CD4-positive, alpha-beta T cell (primary cell): ENCODE measurements around the gene MGST3. TPM values are rescaled to one million over a fixed set of nuclear protein-coding genes. Genes with fewer than 3 reads are reported as not detected.

ENCODE experiments used
- ATAC-seq: fragments of 200-7000 bp; cut with Tn5 transposase; one replicate; pipeline ENCODE4 v1.10.0; 2022; ENCODE audit warnings: mild to moderate bottlenecking; ENCODE audit not compliant: poor library complexity
- CTCF ChIA-PET: fragments of 350-600 bp; sonication (Branson Sonifier 250); formaldehyde crosslinking; loops from one replicate; lab custom pipeline; 2021; ENCODE audit warnings: antibody characterized with exemption, inconsistent platforms; lab: Charles Lee
- POLR2A ChIA-PET: fragments of 350-600 bp; sonication (Branson Sonifier 250); formaldehyde crosslinking; loops from one replicate; lab custom pipeline; 2021; ENCODE audit warnings: antibody characterized with exemption, inconsistent platforms; lab: Charles Lee
- DNase-seq, 14 experiments: peaks; one replicate each; pipeline ENCODE4 v3.0.0-alpha.2; 2013 to 2020; ENCODE audit warnings: mixed read lengths in 2 of 14
- H3K27ac ChIP-seq, 2 donors: one replicate each; pipeline versions ENCODE4 v1.5.1 to v1.7.0; 2013; ENCODE audit warnings: low read length in 2 of 2, low read depth in 1 of 2, mild to moderate bottlenecking in 1 of 2
- H3K27me3 ChIP-seq, 2 experiments: 1 replicate in 1 of 2; 2 replicates in 1 of 2; pipeline versions ENCODE4 v1.6.1 to v1.7.0; 2013; ENCODE audit warnings: low read length in 2 of 2, control low read depth in 1 of 2, mild to moderate bottlenecking in 1 of 2, moderate library complexity in 1 of 2; ENCODE audit not compliant: insufficient read depth in 2 of 2, control insufficient read depth in 1 of 2
- H3K36me3 ChIP-seq: one replicate; pipeline ENCODE4 v1.6.1; 2013; ENCODE audit warnings: low read length, control low read depth; ENCODE audit not compliant: insufficient read depth
- H3K4me1 ChIP-seq: one replicate; pipeline ENCODE4 v1.6.1; 2013; ENCODE audit warnings: low read length, control low read depth; ENCODE audit not compliant: insufficient read depth
- H3K4me3 ChIP-seq: one replicate; pipeline ENCODE4 v1.5.1; 2013; ENCODE audit warnings: mild to moderate bottlenecking, low read length, moderate library complexity
- H3K9me3 ChIP-seq, 2 experiments: 1 replicate in 1 of 2; 2 replicates in 1 of 2; pipeline versions ENCODE4 v1.6.1 to v1.7.0; 2013; ENCODE audit warnings: low read length in 2 of 2, mild to moderate bottlenecking in 2 of 2, control low read depth in 1 of 2, moderate library complexity in 1 of 2; ENCODE audit not compliant: control insufficient read depth in 1 of 2, insufficient read depth in 1 of 2
- H3K27ac Mint-ChIP-seq: one replicate; pipeline ENCODE4 v1.8.0; 2020; ENCODE audit warnings: mixed read lengths
- H3K27me3 Mint-ChIP-seq: one replicate; pipeline ENCODE4 v1.8.0; 2021; ENCODE audit warnings: mixed read lengths
- H3K36me3 Mint-ChIP-seq: one replicate; pipeline ENCODE4 v1.8.0; 2021; ENCODE audit warnings: low read depth, mixed read lengths
- H3K4me1 Mint-ChIP-seq: one replicate; pipeline ENCODE4 v1.8.0; 2021; ENCODE audit warnings: low read depth, mixed read lengths
- H3K4me3 Mint-ChIP-seq: one replicate; pipeline ENCODE4 v1.8.0; 2020; ENCODE audit warnings: mild to moderate bottlenecking, mixed read lengths
- H3K9me3 Mint-ChIP-seq: one replicate; pipeline ENCODE4 v1.8.0; 2020; ENCODE audit warnings: mixed read lengths
- intact Hi-C, 2 experiments: fragments of 100-400 bp; cut with DNase I in 1 of 2; cut with micrococcal nuclease in 1 of 2; formaldehyde crosslinking; loops; one replicate each; pipeline versions ENCODE4 v1.15.1 to v1.9.0; 2023 to 2025; cut with DNase I, micrococcal nuclease
- total RNA-seq, 174 experiments: library from RNA in 2 of 174; stranded (reverse) in 2 of 174; gene quantifications; one replicate each; pipeline ENCODE4 v1.2.3 and lab custom pipeline; 2021 to 2026
- TF ChIP-seq, protein P1 (sequence below): fragments of 200-600 bp; IDR thresholded peaks from one replicate; pipeline ENCODE4 v1.8.0; 2022; ENCODE audit warnings: antibody characterized with exemption, mild to moderate bottlenecking

Gene MGST3
- total RNA-seq, 2 experiments from 2014 or later, result 22.0 to 23.5 TPM

DNA sequence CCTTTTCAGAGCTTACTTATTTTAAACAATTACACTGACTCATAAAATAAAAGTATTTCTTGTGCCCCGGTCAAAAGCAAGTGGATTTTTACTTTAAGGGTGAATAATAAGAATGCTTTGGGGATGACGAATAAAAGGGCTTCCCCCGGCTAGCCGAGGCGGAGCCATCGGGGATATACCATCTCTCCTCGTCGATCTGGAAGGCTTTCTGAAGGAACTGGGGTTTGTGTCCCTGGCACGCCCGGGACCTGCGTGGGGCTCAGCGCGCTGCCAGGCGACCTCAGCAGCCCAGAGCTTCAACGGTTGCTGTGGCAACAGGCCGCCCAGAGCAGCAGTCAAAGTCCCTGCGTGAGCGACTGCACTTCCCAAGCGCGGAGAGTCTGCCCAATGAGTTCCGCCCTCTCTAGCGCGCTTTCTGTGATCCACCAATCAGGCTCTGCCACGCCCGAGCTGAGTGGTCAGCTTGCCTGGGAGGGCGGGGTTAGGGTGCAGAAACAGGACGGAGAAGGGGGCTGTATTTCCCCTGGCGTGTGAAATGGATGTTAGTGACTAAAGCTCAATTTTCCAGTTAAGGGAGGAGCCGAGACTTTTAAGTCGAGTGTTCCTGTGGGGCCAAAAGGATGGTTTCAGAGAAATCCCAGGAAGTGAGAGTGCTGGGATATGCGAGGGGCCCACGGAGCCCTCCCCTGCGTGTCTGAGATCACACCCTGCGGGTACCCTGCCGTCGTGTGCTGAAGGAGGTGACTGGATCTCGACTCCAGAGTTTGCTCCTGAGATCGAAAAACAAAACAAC lies 33.0 kb upstream of the MGST3 start:
- Histone ChIP-seq H3K4me1 (peaks cover 19% of the 10 kb centered on the region), H3K9me3 (no peaks in the 10 kb centered on the region), H3K27ac (no peak overlapping the region), H3K4me3 (peak overlapping the region; percentile 58), H3K27me3 (peaks cover 18 to 24% of the 10 kb centered on the region in 2 experiments), H3K36me3 (no peaks in the 10 kb centered on the region)
- ChIA-PET POLR2A (interaction anchor here (1.0 to 4.0 kb wide), 4 partner anchors 33 to 204 kb away, joined by 4 to 17 read pairs (median 8); partner anchors contain the start of genes ALDH9A1, MGST3 and TMCO1), CTCF (interaction anchor here (2.4 to 3.1 kb wide), 2 partner anchors 205 to 230 kb away, joined by 11 to 12 read pairs; no protein-coding TSS in a partner anchor)
- TF ChIP-seq, protein P1, sequence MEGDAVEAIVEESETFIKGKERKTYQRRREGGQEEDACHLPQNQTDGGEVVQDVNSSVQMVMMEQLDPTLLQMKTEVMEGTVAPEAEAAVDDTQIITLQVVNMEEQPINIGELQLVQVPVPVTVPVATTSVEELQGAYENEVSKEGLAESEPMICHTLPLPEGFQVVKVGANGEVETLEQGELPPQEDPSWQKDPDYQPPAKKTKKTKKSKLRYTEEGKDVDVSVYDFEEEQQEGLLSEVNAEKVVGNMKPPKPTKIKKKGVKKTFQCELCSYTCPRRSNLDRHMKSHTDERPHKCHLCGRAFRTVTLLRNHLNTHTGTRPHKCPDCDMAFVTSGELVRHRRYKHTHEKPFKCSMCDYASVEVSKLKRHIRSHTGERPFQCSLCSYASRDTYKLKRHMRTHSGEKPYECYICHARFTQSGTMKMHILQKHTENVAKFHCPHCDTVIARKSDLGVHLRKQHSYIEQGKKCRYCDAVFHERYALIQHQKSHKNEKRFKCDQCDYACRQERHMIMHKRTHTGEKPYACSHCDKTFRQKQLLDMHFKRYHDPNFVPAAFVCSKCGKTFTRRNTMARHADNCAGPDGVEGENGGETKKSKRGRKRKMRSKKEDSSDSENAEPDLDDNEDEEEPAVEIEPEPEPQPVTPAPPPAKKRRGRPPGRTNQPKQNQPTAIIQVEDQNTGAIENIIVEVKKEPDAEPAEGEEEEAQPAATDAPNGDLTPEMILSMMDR, result no peak
- H3K27me3 Mint-ChIP-seq, result peaks cover 49% of the 10 kb centered on the region
- no peaks in the 10 kb centered on the region for H3K9me3 Mint-ChIP-seq
- peaks cover 33% of the 10 kb centered on the region for H3K4me1 Mint-ChIP-seq
- DNase-seq (peak; percentile 65 to 96 (median 81)), ATAC-seq (peak; percentile 92)
- H3K27ac Mint-ChIP-seq, result peak overlapping the region; percentile 38
- intact Hi-C loops, result no loop called here
- peak overlapping the region; percentile 88 for H3K4me3 Mint-ChIP-seq
- H3K36me3 Mint-ChIP-seq, result no peaks in the 10 kb centered on the region

DNA sequence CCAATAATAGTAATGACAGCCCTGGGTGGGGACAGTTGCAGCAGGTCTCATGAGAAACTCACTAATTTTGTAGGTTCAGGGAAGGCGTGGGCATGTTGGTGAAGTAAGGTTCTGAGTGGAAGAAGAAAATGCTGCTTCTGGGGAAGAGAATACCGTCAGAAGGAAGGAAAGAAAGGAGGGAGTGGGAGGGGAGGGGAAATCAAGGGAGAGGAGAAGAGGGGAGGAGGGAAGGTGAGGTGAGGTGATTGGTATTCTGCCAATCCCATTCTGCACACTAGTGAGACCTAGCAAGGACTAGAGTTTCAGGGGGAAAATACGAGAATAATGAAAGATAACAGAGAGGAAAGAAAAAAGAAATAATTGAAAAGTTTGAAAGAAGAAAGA lies 32.4 kb upstream of the MGST3 start:
- H3K9me3 Mint-ChIP-seq, result no peaks in the 10 kb centered on the region
- H3K27ac Mint-ChIP-seq, result peak overlapping the region; percentile 38
- ChIA-PET POLR2A (interaction anchor here (1.0 to 4.0 kb wide), 5 partner anchors 32 to 205 kb away, joined by 4 to 17 read pairs (median 5); partner anchors contain the start of genes ALDH9A1, MGST3 and TMCO1), CTCF (interaction anchor here (1.2 to 3.1 kb wide), 3 partner anchors 206 to 326 kb away, joined by 3 to 12 read pairs (median 11); no protein-coding TSS in a partner anchor)
- H3K27ac ChIP-seq, result no peak overlapping the region
- TF ChIP-seq, protein P1, result no peak
- DNase-seq (no peak), ATAC-seq (no peak)
- H3K36me3 ChIP-seq, result no peaks in the 10 kb centered on the region
- H3K4me1 Mint-ChIP-seq, result peaks cover 32% of the 10 kb centered on the region
- no peaks in the 10 kb centered on the region for H3K36me3 Mint-ChIP-seq
- H3K27me3 Mint-ChIP-seq, result peaks cover 43% of the 10 kb centered on the region
- H3K4me3 ChIP-seq, result peak overlapping the region; percentile 58
- intact Hi-C loops, result no loop called here
- peaks cover 12 to 19% of the 10 kb centered on the region in 2 experiments for H3K27me3 ChIP-seq
- H3K9me3 ChIP-seq, result no peaks in the 10 kb centered on the region
- H3K4me1 ChIP-seq, result peaks cover 19% of the 10 kb centered on the region
- H3K4me3 Mint-ChIP-seq, result peak overlapping the region; percentile 88

DNA sequence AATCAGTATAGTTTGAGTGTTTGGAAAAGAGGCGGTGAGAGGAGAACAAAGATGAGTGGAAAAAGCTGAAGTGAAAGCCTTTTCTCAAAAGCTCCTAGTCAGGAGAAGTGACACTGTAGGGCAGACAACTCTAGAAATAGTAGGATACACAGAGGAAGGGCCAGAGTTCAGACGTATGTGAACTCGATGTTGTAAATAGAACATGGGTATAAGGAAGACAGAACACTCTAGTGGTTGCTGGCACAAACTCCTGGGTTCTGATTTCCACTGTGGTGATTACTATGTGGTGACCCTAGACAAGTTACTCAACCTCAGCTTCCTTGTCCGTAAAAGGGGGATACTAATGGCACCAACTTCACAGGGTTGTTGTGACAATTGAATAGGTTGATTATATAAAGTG lies 30.2 kb upstream of the MGST3 start:
- Histone ChIP-seq H3K27ac (no peak overlapping the region), H3K9me3 (no peaks in the 10 kb centered on the region), H3K27me3 (peaks cover 4 to 5% of the 10 kb centered on the region in 2 experiments), H3K4me3 (no peak overlapping the region), H3K4me1 (peaks cover 19% of the 10 kb centered on the region), H3K36me3 (no peaks in the 10 kb centered on the region)
- ChIA-PET POLR2A (interaction anchor here (1.0 to 4.0 kb wide), 2 partner anchors 30 kb away, joined by 5 to 17 read pairs; partner anchors contain the start of gene MGST3), CTCF (interaction anchor here (1.0 to 2.7 kb wide), 6 partner anchors 66 to 878 kb away, joined by 3 to 9 read pairs (median 4); no protein-coding TSS in a partner anchor)
- ATAC-seq (no peak), DNase-seq (no peak)
- TF ChIP-seq, protein P1, result no peak
- Mint-ChIP-seq H3K27ac (no peak overlapping the region), H3K4me1 (peaks cover 32% of the 10 kb centered on the region), H3K4me3 (no peak overlapping the region), H3K27me3 (peaks cover 24% of the 10 kb centered on the region), H3K36me3 (no peaks in the 10 kb centered on the region), H3K9me3 (no peaks in the 10 kb centered on the region)
- intact Hi-C loops, result loop anchor here (1.0 to 10.0 kb wide), 4 partner anchors 28 to 884 kb away; no protein-coding TSS in a partner anchor
